COR-L47 (cell line): ENCODE measurements around the gene ABCC8.
A peak's percentile ranks its signal among the peaks of the same experiment; 100 is the strongest.

Experiments used
- DNase-seq: peaks from one replicate; lab custom pipeline; 2025; lab: John Stamatoyannopoulos, UW

The ABCC8 gene

DNA sequence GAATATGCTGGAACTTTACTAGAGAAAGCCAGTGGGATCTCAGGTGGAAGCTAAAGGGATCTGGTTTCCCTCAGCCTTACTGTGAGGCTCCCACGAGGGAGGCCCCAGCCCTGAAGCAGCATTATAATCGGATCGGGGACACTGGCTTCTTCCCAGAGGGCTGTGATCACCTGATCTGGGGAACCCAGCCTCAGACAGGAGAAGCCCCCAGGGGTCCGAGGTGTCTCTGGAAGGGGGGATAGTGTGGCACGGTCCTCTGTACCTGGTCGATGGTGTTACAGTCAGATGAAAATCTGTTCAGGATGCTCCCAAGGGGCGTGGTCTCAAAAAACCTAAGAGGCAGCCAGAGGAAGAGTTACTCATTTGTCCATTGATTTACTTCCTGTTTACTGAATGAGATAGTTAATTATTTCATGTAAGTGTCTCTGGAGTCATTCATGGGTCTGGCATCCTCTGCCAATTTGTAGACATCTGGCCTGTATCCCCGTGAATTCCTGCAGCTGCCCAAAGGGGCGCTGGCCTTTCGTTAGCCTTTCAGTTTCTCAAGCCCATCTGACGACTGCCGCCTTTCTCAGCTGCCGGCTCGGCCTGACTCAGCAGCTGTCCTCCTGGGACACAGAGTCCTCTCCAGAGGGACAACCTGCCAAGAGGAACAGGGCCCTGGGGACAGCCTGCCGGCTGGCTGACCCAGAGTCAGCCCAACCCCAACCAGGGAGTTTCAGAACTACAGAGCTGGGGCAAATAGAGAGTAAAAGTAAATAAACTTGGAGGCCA is 71.2 kb downstream of the ABCC8 start:
- peak; percentile 69 for DNase-seq

DNA sequence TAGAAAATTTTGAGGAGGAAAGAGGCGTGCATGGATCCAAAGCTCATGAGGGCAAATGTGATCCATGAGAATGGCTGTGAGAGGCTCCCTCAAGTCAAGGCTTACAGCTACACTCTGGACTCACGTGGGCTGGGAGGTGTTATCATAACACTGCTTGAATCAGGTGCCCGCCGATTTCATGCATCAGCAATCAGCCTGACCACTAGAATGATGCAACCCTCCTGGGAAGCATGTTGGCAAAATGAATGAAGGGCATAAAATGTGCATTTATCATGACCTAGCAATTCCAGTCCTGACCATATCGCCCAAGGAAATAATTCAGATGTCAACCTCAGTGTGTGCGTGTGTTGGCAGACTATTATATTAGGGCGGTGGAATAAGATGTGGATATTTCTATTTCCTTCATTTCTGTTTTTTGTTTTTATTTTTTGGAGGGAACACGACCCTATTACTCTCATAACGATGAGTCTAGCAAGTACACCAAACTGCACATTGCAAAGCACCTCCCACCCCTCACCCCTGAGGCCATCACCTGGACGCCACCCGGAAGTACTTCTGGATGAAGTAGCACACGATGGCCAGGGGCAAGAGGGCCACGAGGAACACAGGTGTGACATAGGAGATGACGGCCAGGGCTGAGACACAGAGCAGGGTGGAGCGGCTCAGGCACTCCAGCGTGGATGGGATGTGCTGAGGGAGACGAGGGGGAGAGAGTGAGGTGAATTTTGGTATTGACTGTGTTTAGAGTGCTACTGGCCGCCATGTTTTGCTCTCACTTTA is 72.5 kb downstream of the ABCC8 start:
- no peak for DNase-seq

DNA sequence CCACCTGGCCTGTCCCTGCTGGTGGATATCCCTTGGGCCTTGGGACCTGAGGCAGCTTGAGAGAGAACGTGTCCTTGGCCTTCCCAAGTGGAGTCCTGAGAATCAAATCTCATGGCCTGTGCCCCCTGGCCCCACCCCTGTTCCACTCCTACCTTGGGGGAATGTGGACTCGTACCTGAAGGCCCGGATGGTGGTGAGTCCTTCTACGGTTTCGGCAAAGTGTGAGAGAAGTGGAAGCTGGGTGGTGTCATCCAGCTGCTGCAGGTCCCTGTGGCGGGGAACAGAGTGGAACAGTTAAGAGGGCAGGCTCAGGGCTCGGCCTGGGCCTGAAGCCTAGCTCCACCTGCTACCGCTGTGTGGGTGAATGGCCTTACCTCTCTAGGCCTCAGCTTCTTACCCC is 74.2 kb downstream of the ABCC8 start:
- no peak for DNase-seq

DNA sequence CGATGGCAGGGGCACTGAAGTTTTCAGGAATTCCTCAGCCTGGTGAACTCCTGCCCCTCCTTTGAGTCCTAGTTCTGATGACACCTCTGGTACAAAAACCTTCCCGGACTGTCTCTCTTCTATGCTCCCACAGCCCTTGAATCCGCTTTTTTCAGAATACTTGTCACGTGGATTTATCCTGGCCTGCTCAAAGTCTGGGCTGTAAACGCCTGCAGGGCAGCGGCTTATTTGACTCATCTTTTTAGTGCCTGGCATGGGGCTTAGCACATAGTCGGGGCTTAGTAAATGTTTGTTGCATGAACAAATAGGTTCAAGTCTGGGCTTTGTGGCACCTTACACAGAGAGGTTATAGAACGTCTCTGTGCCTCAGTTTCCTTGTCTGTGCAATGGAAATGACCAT is 74.8 kb downstream of the ABCC8 start:
- DNase-seq, result no peak

DNA sequence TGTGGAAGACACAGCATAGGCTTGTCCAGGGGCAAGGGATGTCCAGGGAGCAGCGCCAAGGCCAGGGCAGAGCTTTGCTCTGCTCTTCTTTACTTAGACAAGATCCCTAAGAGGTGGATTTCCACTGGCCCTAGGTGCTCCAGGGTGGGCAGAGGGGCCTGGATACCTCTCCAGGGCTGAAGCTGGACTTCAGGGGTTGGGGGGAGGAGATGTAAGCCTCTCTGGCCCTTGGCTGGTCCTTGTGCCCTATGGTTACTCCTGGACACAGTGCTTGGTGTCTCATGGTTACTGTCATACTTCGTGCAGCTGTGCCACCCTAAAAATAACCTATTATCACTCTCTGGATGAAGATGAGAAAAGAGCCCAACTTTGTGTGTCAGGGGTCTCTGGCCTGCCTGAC is 75.3 kb downstream of the ABCC8 start:
- no peak for DNase-seq

DNA sequence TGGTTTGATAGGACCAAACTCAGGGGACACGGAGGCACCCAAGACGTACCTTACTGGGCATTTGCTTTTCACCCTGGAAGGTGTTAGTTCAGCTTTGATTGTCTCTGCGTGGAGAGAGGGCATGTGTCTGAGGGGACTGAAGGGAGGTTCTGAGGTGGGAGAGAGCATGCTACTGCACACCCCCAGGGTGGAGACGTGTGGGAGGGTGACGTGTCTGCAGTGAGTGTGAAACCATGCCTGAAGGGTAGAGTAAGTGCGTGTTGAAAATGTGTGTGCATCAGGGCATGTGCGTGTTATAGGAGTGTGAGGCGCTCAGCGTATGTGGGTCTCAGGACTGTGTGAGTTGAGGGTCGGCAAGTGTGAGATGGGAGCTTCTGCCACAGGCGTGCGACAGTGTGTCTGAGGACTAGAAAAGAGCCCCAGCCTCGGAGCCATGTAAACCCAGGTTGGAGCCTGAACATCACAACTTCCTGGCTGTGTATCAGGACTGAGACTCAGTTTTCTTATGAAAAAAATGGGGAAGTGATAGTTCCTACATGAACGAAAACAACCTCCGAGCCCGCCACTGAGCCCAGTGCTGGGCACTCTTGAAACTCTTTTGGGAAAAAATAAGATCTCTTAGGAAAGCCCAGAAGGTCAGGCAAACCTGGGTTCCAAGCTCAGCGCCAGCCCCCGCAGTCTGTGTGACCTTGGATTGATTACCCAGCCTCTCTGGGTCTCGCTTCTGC is 76.4 kb downstream of the ABCC8 start:
- DNase-seq, result no peak

DNA sequence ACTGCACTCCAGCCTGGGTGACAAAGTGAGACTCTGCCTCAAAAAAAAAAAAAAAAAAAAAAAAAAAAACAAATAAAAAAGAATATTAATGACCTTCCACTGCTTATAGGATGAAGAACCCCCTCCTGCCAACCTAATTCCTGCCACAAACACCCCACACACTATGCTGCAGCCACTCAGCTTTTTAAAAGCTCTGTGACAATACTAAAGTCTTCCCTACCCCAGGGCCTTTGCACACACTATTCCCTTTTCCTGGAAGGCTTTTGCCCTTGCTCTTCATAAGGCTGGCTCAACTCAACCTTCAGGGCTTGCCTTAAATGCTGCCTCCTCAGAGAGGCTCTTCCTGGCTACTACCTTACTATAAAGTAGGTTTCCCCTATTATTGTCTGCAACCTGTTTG is 77.4 kb downstream of the ABCC8 start:
- no peak for DNase-seq

DNA sequence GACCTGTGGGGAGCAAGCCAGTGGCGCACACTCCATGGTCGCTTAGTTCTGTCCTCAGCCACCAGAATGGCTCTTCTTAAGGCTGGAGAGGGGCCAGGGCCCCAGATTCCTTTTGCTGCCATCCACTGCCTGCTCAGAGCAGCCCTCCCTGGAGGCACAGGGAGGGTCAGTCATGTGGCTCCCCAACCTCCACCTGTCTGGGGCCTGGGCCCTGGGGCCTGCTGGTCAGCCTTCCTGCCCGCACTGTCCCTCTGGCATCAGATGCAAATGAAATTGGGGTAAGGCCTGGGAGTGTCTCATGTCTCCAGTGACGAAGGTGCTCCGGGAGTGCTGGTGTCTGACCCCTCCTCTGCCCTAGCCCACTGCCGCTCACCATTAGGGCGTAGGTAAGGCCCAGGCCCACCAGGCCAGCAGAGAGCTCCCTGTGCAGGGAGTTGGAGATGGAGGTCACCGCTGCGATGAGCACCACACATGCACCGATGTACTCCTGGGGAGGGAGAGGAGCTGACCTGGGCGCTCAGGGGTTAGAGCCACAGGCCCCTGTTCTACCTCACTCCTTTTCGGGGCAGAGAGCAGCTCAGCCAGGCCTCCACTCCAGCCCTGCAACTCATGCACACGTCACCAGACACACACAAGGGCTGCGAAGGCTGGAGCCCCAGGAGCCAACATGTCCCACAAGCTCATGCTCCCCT is 79.2 kb downstream of the ABCC8 start:
- no peak for DNase-seq

DNA sequence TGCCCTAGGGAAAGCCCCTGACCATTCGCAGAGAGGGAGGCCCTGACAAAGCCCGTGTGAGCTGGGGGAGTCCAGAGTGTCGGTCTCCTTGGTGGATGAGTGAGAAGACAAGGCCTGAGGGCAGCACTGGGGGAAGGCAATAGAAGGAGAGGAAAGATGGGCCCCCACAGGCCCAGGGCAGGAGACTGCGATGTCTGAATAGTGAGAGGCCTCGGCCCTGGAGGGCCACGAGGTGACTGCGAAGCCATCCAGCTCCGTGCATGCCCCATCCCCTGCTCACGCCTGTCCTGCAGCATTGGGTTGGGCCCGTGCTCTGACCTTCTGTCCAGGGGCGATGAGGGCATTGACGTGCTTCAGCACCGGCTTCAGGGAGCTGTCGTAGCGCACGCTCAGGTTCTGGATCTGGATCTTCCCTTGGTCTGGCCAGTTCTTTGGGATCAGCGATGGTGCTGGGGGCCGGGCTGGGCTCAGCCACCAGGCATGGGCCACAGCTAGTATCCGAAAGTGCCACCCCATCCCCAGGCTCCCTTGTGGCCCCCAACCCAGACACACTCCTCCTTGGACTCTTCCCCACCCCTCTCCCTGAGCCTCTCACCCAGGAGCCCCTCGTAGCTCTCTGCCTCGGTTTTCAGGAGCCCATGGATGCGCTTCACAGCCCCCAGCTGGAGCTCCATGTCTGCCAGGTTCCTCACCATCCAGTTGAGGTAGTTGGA is 79.9 kb downstream of the ABCC8 start:
- no peak for DNase-seq

DNA sequence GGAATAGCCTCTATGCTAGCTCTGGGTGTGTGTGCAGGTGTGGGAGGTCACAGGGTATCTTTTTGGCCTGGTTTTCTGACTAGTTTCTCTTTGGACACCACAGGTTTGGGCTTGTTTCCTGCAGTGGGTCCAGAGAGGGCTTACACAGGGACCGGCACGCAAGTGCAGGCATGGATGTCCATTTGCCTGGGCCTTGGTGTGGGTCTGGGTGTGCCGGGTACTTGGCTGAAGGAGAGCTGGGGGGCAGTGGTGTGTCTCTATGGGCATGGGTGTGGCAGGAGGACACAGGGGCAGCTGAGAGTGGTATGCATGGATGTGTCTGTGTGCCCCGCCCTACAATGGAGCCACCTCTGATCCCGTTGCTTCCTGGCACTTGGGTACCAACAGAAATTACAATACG is 80.7 kb downstream of the ABCC8 start:
- DNase-seq, result no peak

DNA sequence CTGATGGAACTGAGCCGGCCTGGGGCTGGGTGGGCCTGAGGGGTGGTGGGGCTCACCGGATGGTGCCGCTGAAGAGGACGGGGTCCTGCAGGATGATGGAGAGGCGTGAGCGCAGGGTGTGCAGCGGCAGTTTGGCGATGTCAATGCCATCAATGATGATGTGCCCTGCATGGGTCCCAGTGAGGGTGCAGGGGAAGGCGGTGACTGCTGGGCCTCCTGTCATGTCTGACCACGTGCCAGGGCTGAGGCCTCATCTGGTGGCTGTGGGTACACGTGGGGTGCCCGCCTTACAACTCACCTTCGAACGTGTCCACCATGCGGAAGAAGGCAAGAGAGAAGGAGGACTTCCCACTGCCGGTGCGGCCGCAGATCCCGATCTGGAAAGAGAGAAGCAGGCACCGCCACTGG is 81.1 kb downstream of the ABCC8 start:
- no peak for DNase-seq

DNA sequence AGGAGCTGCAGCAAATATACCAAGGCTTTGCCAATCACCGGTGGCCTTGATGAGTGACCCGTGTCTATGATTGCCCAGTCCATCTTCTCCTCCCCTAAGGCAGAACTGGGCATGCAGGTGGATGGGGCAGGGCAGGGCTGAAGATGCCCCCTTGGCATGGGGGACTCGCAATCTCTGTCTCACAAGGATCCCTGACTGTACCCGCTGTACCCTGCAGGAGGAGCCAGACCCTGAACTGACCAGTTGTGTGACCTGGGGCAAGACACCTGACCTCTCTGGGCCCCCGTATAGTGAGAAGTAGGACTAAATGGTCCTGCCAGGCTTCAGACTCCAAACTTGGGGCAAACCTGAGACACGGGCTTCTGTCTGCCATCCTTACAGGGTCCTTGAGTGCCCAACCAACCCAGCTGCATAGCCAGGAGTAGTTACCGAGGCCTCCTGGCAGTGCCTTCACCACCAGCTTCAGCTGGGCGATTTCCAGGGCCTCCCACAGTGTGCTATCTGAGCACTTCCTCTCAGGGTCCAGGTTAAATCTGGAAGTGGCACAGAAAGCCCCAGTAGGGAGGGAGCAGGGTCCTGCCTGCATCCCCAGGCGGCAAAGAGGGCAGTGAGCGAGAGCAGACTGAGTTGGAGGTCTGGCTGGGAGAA is 81.8 kb downstream of the ABCC8 start:
- no peak for DNase-seq

DNA sequence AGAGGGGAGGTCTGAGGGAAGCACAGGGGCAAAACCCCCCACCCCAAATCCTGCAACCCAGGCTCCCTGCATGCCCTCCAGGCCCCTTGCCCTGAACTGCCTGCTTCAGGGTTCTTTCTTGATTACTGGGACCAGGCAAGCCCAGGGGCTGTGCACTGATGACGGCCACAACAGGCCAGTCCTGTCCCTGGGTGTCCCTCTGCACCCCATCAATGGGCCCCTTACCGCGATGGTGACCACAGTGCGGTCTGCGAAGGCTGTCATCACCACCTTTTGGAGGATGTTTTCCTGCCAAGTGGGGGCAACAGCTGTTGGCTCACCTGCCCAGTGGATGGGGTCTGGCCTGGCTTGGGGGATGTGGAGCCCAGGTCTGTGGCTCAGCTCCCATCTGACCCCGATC is 83.2 kb downstream of the ABCC8 start:
- no peak for DNase-seq

DNA sequence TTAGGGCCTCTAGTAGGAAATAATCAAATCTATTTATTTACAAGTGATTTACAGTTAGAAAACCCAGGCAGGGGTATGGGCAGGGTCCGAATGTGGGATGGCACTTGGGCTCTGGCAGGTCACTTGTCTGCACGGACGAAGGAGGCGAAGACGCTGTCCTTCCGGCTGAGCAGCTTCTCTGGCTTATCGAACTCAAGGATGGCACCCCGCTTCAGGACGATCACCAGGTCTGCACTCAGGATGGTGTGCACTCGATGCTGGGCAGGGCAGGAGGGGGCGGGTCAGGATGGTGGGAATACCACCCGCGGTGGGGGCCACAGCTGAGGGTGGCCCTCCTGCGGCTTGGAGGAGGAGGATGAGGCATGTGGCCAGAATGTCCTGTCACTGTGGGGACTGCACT is 83.8 kb downstream of the ABCC8 start:
- no peak for DNase-seq

DNA sequence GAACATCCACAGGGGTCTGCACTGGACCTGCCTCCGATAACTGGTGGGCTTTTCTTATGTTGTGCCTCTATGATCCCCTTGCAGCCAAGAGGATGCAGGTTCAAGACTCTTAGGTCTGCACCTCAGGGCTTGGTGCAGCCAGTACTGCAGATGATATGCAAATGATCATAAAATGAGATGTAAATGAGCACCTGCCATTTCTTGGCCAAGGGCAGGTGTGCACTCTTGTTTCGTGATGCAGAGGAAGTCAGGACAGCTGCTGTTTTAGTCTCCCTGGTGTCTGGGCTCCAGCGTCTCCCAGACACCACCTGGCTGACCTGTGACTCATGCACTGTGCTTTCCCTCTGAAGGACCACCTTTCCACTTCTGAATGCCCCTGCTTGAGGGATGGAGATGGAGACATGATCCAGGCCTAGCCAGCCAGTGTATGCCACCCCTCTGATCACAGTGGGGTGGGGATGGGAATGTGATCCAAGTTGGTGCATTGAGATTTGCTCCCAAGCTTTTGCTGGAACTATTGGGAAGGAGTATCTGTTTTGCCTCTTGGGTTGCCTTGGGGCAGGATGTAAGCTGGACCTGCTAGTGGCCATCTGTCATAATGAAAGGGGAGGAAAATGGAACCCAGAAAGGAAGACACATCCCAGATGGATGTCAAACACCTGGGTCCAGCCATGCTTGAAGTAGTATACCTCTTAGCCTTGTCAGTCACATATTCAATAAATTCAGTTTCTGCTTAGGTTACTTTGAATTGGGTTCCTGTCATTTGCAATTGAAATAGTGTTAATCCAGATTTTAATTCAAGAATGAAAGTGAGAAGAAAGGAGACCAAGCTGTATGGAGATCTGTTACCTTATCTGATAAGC is 84.9 kb downstream of the ABCC8 start:
- peak; percentile 38 for DNase-seq

DNA sequence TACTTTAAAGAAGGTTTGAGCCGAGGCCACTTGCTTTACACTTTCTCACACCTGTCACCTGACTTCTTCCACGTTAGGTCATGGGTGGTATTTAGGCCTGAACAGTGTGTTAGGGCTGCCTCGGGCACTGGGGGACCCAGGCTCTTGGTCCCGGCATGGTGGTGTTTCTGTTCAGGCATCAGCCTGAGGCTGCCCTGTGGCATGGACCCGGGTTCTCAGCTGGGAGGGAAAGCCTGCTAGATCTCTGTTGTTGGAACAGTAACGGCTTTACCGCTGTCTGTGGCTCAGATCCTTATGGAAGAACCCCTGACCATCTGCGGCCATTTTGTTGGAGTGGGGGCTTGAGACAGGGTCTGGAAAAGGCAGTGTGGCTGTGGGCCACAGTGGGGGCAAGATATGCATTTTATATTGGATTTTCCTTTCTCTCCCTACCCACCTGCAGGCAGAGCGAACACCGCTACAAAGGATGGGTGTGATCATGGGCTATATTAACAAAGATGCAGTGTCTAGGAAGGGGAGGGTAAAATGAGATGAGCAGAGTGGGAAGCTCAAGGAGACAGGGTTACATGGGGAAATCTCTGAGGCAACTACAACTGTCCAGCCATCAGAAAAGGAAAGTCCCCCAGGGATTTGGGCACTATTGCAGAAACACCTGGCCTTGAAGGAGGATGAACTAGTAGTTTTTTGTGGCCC is 86.5 kb downstream of the ABCC8 start:
- DNase-seq, result no peak

DNA sequence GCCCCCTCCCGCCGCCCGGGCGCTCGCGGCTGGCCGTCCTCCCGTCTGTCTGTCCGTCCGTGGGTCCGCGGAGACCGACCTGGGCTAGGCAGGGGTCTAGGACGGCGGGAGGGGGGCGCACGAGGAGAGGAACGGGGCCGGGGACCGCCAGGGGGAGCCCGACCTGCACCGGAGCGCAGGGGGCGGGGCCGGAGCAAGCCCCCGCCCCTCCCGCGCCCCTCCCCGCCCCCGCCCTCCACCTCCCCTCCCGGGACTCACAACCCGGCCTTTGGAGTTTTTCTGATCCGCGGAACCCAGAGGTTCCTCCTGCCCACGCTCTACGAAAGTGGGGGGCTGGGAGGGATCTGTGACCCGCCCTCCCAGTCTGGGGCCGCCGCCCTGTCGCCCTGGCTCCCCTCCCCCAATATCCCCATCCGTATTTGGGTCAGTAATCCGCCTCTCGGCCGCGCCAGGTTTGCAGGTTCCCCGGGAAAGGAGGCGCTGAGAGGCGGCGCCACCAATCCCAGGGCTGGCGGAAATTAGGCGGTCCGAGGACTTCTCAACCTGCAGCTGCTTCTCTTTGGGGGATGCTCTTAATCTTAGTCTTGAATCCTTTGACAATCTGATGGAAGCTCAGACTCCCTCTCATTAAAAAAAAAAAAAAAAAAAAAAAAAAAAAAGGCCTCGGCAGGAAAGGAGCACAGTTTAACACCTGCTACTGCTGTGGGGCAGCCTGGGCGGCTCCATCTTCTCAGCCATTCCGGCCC is 87.3 kb downstream of the ABCC8 start:
- DNase-seq, result peak; percentile 79

DNA sequence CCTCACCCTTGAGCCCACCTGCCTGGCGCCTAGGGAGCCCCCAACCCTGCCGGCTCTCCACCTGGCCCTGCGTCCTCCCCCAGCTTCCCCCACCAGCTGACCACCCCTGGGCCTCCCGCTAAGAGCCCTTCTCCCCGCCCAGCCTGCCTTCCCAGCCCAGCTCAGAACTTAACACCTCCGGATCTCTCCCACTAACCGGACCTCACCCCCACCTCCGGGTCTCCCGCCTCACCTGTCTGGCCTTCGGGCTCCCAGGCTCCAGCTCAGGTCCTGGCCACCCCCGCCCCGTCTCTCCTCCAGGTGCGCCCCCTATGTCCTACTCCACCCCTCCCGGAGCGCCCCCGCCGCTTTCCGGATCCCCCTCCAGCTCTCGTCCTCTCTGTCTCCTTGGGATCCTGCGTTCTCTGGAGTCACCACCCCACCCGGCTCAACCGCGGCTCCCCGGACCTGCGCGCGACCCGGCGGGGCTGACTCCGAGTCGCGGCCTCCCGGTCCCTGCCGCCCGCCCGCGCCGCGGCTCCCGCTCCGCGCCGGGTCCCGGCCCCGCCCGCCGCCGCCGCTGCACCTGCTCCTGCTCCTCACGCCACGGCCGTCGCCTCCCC is 87.9 kb downstream of the ABCC8 start, which contains the start of gene KCNJ11:
Gene KCNJ11, minus strand, starts transcription at position 51 of the 602 bp plus-strand sequence. CDS start 568 bp downstream, outside the sequence.
- no peak for DNase-seq
